Activated T-helper 1 cell treated with anti-CD3 and anti-CD28 coated beads, Interleukin-12 subunit alpha, Interleukin-12 subunit beta, Interleukin-2, Interleukin-4 antibody, amounts not matched to agents 30 ng/mL and 10 ng/mL and 1 ng/mL, durations not matched to agents 14 hours and 24 hours and 36 hours (primary cell): ENCODE measurements around the gene PPAN. TPM values are rescaled to one million over a fixed set of nuclear protein-coding genes. Genes with fewer than 3 reads are reported as not detected.
A peak's percentile ranks its signal among the peaks of the same experiment; 100 is the strongest.

Experiments
- DNase-seq: peaks from one replicate; pipeline ENCODE4 v3.0.0; 2021; ENCODE audit warnings: low spot score
- H3K27ac Mint-ChIP-seq: one replicate; pipeline ENCODE4 v1.8.0; 2021; ENCODE audit warnings: mild to moderate bottlenecking, mixed read lengths
- H3K27me3 Mint-ChIP-seq: one replicate; pipeline ENCODE4 v1.8.0; 2022; ENCODE audit warnings: mild to moderate bottlenecking, moderate library complexity, mixed read lengths; ENCODE audit not compliant: insufficient read depth
- H3K36me3 Mint-ChIP-seq: one replicate; pipeline ENCODE4 v1.8.0; 2021; ENCODE audit warnings: low read depth, mixed read lengths
- H3K4me1 Mint-ChIP-seq: one replicate; pipeline ENCODE4 v1.8.0; 2021; ENCODE audit warnings: low read depth, mixed read lengths
- H3K4me3 Mint-ChIP-seq: one replicate; pipeline ENCODE4 v1.8.0; 2021; ENCODE audit warnings: mild to moderate bottlenecking, moderate library complexity, mixed read lengths
- H3K9me3 Mint-ChIP-seq: one replicate; pipeline ENCODE4 v1.8.0; 2021; ENCODE audit warnings: mixed read lengths
- intact Hi-C: fragments of 100-400 bp; cut with micrococcal nuclease; formaldehyde crosslinking; loops from one replicate; pipeline ENCODE4 v1.15.1; 2024
- total RNA-seq: library from RNA; stranded (reverse); gene quantifications from 2 replicates; pipeline ENCODE4 v1.2.3, GENCODE V29; 2022

The PPAN gene
- total RNA-seq, 1 donor from 2014 or later = 234 TPM

DNA sequence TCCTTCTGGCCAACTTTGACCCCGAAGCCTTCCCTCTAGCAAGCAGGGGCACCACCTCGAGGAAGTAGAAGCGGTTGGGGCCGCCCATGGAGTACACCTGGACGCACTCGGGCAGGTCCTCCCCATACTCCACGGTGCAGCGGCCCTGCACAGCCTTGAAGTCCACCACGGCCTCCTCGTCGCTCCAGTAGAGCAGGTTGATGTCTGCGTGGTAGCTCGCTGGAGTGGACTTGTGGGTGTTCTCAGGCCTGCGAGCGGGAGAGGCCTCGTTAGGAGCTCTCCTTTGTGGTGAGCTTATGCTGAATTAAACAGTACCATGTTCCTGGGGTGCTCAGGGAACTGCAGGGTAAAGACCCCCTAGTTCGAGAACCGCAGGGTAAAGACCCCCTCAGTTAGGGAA, 35.8 kb downstream of the PPAN start:
- no peaks in the 10 kb centered on the region for H3K27me3 Mint-ChIP-seq
- H3K4me1 Mint-ChIP-seq = peaks cover 24% of the 10 kb centered on the region
- no peaks in the 10 kb centered on the region for H3K9me3 Mint-ChIP-seq
- no peak for DNase-seq
- H3K36me3 Mint-ChIP-seq = peaks cover 50% of the 10 kb centered on the region
- intact Hi-C loops = loop anchor here (2.0 kb wide), 1 partner anchor 109 kb away; no protein-coding TSS in a partner anchor
- no peak overlapping the region for H3K27ac Mint-ChIP-seq
- no peak overlapping the region for H3K4me3 Mint-ChIP-seq

- peak overlapping the region; percentile 51 for H3K4me3 Mint-ChIP-seq
- peak; percentile 14 for DNase-seq
- intact Hi-C loops = loop anchor here (2.0 kb wide), 1 partner anchor 108 kb away; no protein-coding TSS in a partner anchor
- peaks cover 24% of the 10 kb centered on the region for H3K4me1 Mint-ChIP-seq
- H3K27me3 Mint-ChIP-seq = no peaks in the 10 kb centered on the region
- H3K9me3 Mint-ChIP-seq = no peaks in the 10 kb centered on the region
- H3K36me3 Mint-ChIP-seq = peaks cover 47% of the 10 kb centered on the region
- H3K27ac Mint-ChIP-seq = peak overlapping the region; percentile 60
Measured at GRCh38 chr19:10142701-10143375, 36.7 kb downstream of the PPAN start.

DNA sequence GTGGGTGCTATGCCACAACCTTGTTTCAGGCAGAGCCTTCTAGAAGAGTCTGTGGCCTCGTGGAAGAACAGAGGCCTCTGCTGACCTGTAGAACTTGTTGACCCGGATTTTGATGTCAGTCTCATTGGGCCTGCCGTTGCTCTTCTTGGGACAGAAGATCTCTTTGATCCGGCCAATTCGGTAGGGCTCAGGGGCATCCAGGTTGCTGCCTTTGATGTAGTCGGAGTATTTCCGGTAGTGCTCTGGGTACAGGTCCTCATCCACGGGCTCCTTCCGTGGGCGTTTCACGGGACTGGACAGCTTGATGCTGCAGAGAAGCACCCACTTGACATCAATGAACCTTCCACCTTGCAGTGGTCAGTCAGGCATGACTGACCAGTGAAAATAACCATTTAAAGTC, 37.5 kb downstream of the PPAN start:
- DNase-seq = no peak
- intact Hi-C loops = loop anchor here (2.0 kb wide), 1 partner anchor 107 kb away; no protein-coding TSS in a partner anchor
- no peak overlapping the region for H3K4me3 Mint-ChIP-seq
- H3K27ac Mint-ChIP-seq = peak overlapping the region; percentile 63
- H3K4me1 Mint-ChIP-seq = peaks cover 24% of the 10 kb centered on the region
- no peaks in the 10 kb centered on the region for H3K9me3 Mint-ChIP-seq
- H3K36me3 Mint-ChIP-seq = peaks cover 48% of the 10 kb centered on the region
- H3K27me3 Mint-ChIP-seq = no peaks in the 10 kb centered on the region

- Mint-ChIP-seq H3K36me3 (peaks cover 46% of the 10 kb centered on the region), H3K27ac (peak overlapping the region; percentile 29), H3K27me3 (no peaks in the 10 kb centered on the region), H3K4me1 (peaks cover 24% of the 10 kb centered on the region), H3K9me3 (no peaks in the 10 kb centered on the region), H3K4me3 (no peak overlapping the region)
- intact Hi-C loops = no loop called here
- no peak for DNase-seq
Measured at GRCh38 chr19:10144361-10144760, 38.2 kb downstream of the PPAN start.

DNA sequence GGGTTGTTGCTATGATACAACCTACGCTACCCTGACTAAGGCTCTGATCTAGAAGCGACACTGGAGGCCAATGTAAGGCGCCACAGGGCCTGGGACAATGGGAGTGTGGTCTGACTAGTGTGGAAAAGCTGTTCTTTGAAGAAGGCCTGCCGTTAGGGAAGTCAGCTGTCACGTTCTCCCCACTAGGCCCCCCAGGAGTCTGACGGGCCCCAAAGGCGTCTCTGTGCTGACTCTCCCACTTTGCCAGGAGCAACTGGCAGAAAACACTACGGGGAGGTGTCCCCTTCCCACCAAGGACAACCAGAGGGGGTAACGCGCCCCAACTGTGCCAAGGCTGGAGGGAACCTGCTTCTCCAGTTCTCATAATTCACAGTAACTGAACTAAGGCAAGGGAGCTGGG, 38.9 kb downstream of the PPAN start:
- Mint-ChIP-seq H3K4me1 (peaks cover 24% of the 10 kb centered on the region), H3K36me3 (peaks cover 50% of the 10 kb centered on the region), H3K4me3 (no peak overlapping the region), H3K9me3 (no peaks in the 10 kb centered on the region), H3K27ac (peak overlapping the region; percentile 18), H3K27me3 (no peaks in the 10 kb centered on the region)
- DNase-seq = no peak
- intact Hi-C loops = no loop called here

- intact Hi-C loops = no loop called here
- no peaks in the 10 kb centered on the region for H3K9me3 Mint-ChIP-seq
- H3K36me3 Mint-ChIP-seq = peaks cover 51% of the 10 kb centered on the region
- H3K27me3 Mint-ChIP-seq = no peaks in the 10 kb centered on the region
- no peak for DNase-seq
- peaks cover 24% of the 10 kb centered on the region for H3K4me1 Mint-ChIP-seq
- no peak overlapping the region for H3K4me3 Mint-ChIP-seq
- H3K27ac Mint-ChIP-seq = peak overlapping the region; percentile 19
Measured at GRCh38 chr19:10146142-10146541, 40.0 kb downstream of the PPAN start.

DNA sequence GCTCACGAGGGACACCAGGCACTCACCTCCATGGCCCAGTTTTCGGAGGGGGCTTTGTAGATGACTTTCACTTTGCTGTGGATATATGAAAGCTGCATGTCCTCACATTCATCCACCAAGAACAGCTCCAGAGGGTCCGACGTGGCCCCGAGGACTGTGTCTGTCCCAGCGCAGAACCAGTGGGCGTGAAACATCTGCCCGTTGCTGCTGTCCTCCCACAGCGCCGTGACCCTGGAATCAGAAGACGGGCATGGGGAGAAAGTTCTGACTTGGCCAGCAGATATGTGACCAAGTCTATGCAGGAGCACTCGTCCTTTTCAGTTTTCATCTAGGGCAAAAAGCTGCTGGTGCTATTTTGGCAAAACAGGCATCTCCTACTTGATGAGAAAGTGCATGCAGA, 43.3 kb downstream of the PPAN start:
- H3K27ac Mint-ChIP-seq = no peak overlapping the region
- H3K4me1 Mint-ChIP-seq = peaks cover 6% of the 10 kb centered on the region
- intact Hi-C loops = no loop called here
- H3K9me3 Mint-ChIP-seq = no peaks in the 10 kb centered on the region
- no peak overlapping the region for H3K4me3 Mint-ChIP-seq
- peaks cover 56% of the 10 kb centered on the region for H3K36me3 Mint-ChIP-seq
- H3K27me3 Mint-ChIP-seq = no peaks in the 10 kb centered on the region
- no peak for DNase-seq

DNA sequence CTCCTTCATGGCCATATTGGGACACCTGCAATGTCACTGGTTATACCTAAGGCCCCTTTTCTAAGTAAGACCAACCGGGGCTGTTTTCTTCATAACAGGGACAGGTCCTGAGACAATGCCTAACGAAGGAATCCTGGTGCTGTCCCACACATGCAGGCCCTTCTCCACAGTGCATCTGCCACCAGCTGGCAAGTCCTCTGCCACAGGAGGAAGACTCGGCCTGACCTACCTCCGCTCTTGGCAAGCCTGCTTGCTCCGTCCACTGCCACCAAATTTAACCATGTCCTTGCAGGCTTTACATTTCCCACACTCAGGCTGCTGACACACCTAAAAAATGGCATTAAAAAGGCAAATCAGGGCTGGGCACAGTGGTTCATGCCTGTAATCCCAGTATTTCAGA, 45.4 kb downstream of the PPAN start:
- Mint-ChIP-seq H3K4me1 (no peaks in the 10 kb centered on the region), H3K36me3 (peaks cover 53% of the 10 kb centered on the region), H3K27ac (no peak overlapping the region), H3K4me3 (no peak overlapping the region), H3K9me3 (no peaks in the 10 kb centered on the region), H3K27me3 (no peaks in the 10 kb centered on the region)
- intact Hi-C loops = no loop called here
- no peak for DNase-seq

DNA sequence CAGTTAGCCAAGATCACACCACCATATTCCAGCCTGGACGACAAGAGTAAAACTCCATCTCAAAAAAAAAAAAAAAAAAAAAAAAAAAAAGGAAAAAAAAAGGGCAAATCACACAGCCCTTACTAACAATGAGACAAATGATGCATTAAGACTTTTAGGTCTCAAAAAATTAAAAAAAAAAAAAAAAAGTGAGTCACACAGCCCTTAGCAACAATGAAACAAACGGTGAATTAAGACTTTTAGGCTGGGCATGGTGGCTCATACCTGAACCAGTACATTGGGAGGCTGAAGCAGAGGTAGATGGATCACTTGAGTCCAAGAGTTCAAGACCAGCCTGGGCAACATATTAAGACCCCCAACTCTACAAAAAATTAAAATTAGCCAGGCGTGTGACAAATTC, 45.9 kb downstream of the PPAN start:
- Mint-ChIP-seq H3K4me1 (no peaks in the 10 kb centered on the region), H3K27me3 (no peaks in the 10 kb centered on the region), H3K4me3 (no peak overlapping the region), H3K9me3 (no peaks in the 10 kb centered on the region), H3K36me3 (peaks cover 54% of the 10 kb centered on the region), H3K27ac (no peak overlapping the region)
- intact Hi-C loops = no loop called here
- no peak for DNase-seq

GRCh38 chr19:10155839-10156238, 49.7 kb downstream of the PPAN start:
- intact Hi-C loops = no loop called here
- no peaks in the 10 kb centered on the region for H3K4me1 Mint-ChIP-seq
- H3K27ac Mint-ChIP-seq = no peak overlapping the region

DNA sequence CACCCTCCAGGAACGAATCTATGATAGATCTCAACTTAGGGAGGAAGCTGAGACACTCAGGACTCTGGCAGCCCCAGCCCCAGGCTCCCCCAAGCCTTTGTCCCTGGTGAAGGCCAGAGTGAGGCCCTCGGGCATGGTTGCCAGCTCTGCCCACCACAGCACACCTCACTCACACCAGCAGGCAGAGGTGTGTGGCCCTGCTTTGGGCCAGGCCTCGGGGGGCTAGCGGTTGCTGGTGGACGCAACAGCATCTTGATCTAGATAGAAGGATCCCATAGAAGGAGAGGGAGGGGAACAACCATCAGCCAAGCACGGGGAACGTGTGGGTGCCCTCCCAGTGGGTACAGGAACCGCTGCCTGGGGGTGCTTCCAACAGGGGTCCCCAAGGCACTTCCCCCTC, 51.9 kb downstream of the PPAN start:
- intact Hi-C loops = no loop called here
- H3K4me3 Mint-ChIP-seq = no peak overlapping the region
- no peaks in the 10 kb centered on the region for H3K27me3 Mint-ChIP-seq
- peaks cover 49% of the 10 kb centered on the region for H3K36me3 Mint-ChIP-seq
- H3K4me1 Mint-ChIP-seq = no peaks in the 10 kb centered on the region
- H3K9me3 Mint-ChIP-seq = no peaks in the 10 kb centered on the region
- no peak overlapping the region for H3K27ac Mint-ChIP-seq
- no peak for DNase-seq

More at GRCh38 chr19:10155839-10156238, 49.7 kb downstream of the PPAN start:
- DNase-seq = no peak
- Mint-ChIP-seq H3K4me3 (no peak overlapping the region), H3K9me3 (no peaks in the 10 kb centered on the region), H3K27me3 (no peaks in the 10 kb centered on the region), H3K36me3 (peaks cover 55% of the 10 kb centered on the region)

- intact Hi-C loops = no loop called here
- no peak overlapping the region for H3K27ac Mint-ChIP-seq
- no peak for DNase-seq
- H3K4me1 Mint-ChIP-seq = no peaks in the 10 kb centered on the region
- no peaks in the 10 kb centered on the region for H3K27me3 Mint-ChIP-seq
- H3K36me3 Mint-ChIP-seq = peaks cover 53% of the 10 kb centered on the region
- no peaks in the 10 kb centered on the region for H3K9me3 Mint-ChIP-seq
- no peak overlapping the region for H3K4me3 Mint-ChIP-seq
Measured at GRCh38 chr19:10158485-10158884, 52.3 kb downstream of the PPAN start.

DNA sequence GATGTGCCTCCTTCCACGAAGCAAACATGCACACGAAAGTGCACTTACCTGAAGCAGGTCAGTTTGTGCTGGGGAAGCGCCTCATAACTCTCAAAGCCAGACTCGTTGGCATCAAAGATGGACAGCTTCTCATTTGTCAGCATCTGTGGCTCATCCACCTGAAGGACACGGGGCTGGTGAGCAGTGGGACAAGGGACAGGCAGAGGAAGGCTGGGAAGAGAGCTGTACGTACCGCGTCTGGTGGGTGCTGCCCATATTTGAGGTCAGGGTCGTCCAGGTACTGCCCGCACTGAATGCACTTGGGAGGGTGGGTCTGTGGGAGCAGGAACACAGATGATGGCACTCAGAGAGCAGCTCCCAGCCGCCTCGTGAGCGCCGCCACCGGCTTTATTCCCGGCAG, 53.4 kb downstream of the PPAN start:
- Mint-ChIP-seq H3K4me3 (no peak overlapping the region), H3K36me3 (peaks cover 50% of the 10 kb centered on the region), H3K9me3 (no peaks in the 10 kb centered on the region), H3K27me3 (no peaks in the 10 kb centered on the region), H3K27ac (no peak overlapping the region), H3K4me1 (no peaks in the 10 kb centered on the region)
- intact Hi-C loops = no loop called here
- DNase-seq = no peak
